PFSK-1 (cell line): ENCODE measurements around the gene ANKRD13D.

Experiments used
- FOXP2 ChIP-seq: optimal IDR thresholded peaks from 2 replicates; pipeline ENCODE3; 2011; ENCODE audit warnings: borderline replicate concordance, control low read depth, inconsistent platforms; ENCODE audit not compliant: insufficient read depth; ENCODE audit errors: extremely low read length, extremely low read depth
- POLR2AphosphoS5 ChIP-seq: IDR thresholded peaks from 2 replicates; pipeline ENCODE4 v1.6.1; 2012; ENCODE audit warnings: low read depth, mild to moderate bottlenecking, control low read depth, low read length, moderate library complexity
- REST ChIP-seq, 2 experiments: IDR thresholded peaks; 2 replicates each; pipeline versions ENCODE4 v1.6.1 to v1.8.0; 2011 to 2012; ENCODE audit warnings: low read depth in 2 of 2, low read length in 2 of 2, control low read depth in 1 of 2, inconsistent platforms in 1 of 2, mild to moderate bottlenecking in 1 of 2, moderate library complexity in 1 of 2; ENCODE audit not compliant: insufficient read depth in 1 of 2
- SIN3A ChIP-seq: IDR thresholded peaks from 2 replicates; pipeline ENCODE4 v1.6.1; 2012; ENCODE audit warnings: mild to moderate bottlenecking, low read length, moderate library complexity, borderline replicate concordance; ENCODE audit not compliant: insufficient read depth
- TAF1 ChIP-seq: IDR thresholded peaks from 2 replicates; pipeline ENCODE4 v1.6.1; 2012; ENCODE audit warnings: low read length, control low read depth, borderline replicate concordance; ENCODE audit not compliant: insufficient read depth

GRCh38 chr11:67320011-67320410, 30.9 kb downstream of the ANKRD13D start:
- TF ChIP-seq POLR2AphosphoS5 (no peak), SIN3A (no peak), TAF1 (no peak), REST (IDR thresholded peaks at IDR 0.05; ENCODE audit: insufficient read depth in 1 of 2, low read depth in 2 of 2, low read length in 2 of 2) (no peak), FOXP2 (no peak)
